ENCODE results near the gene NDUFS8. TPM values are rescaled to one million over a fixed set of nuclear protein-coding genes. Genes with fewer than 3 reads are reported as not detected.

NDUFS8 gene
- total RNA-seq, 1 donor from 2014 or later, result 137 TPM

DNA sequence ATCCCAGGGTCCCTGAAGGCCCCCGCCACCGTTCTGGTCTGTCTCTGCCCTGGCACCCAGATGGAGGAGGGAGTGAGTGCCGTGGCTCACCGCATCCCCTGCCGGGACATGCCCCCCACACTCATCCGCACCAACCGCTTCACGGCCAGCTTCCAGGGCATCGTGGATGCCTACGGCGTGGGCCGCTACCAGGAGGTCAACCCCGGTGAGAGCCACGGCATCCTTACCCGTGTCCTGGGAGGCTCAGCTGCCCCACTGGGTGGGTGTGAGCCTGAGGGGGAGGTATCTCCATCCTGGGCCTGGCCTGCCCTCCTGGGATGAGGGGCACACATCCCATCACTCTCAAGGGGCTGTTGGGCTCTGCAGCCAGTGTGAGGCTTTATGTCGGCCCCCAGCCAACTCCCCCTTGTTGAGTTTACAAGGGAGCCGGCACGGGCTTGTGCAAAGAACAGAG, 14.4 kb downstream of the NDUFS8 start:
- DNase-seq (ENCODE audit: low spot score), result no peak
- intact Hi-C loops (cut with micrococcal nuclease), result no loop called here
- no peaks in the 10 kb centered on the region for H3K9me3 Mint-ChIP-seq
- H3K27me3 Mint-ChIP-seq (ENCODE audit: insufficient read depth), result no peaks in the 10 kb centered on the region
- no peaks in the 10 kb centered on the region for H3K4me1 Mint-ChIP-seq (ENCODE audit: low read depth)
- peaks cover 8% of the 10 kb centered on the region for H3K36me3 Mint-ChIP-seq (ENCODE audit: low read depth)
- no peak overlapping the region for H3K27ac Mint-ChIP-seq
- H3K4me3 Mint-ChIP-seq, result no peak overlapping the region

DNA sequence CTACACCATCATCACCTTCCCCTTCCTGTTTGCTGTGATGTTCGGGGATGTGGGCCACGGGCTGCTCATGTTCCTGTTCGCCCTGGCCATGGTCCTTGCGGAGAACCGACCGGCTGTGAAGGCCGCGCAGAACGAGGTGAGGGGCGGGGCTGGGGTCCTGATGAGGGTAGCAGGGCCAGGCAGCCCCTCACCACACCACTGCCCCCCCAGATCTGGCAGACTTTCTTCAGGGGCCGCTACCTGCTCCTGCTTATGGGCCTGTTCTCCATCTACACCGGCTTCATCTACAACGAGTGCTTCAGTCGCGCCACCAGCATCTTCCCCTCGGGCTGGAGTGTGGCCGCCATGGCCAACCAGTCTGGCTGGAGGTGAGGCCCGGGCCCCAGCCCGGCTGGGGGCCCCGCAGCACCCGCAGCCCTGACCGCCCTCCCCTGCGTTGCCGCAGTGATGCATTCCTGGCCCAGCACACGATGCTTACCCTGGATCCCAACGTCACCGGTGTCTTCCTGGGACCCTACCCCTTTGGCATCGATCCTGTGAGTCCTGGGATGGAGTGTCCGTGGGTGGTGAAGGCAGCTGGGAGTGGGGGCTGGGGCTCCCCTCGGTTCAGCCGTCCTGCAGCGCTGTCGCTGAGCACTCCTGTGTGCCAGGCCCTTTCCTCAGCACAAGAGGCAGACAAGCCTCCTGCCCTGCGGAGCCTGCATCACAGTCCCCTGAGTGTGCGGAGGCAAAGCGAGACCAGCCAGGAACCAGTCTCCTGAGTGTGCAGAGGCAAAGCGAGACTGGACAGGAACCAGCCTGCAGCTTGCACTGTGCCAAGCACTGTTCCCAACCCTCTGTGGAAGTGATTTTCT, 17.2 kb downstream of the NDUFS8 start:
- Mint-ChIP-seq H3K4me1 (ENCODE audit: low read depth) (no peaks in the 10 kb centered on the region), H3K27me3 (ENCODE audit: insufficient read depth) (no peaks in the 10 kb centered on the region), H3K4me3 (no peak overlapping the region), H3K9me3 (no peaks in the 10 kb centered on the region), H3K27ac (no peak overlapping the region), H3K36me3 (ENCODE audit: low read depth) (peaks cover 18% of the 10 kb centered on the region)
- no peak for DNase-seq (ENCODE audit: low spot score)
- intact Hi-C loops (cut with micrococcal nuclease), result no loop called here

DNA sequence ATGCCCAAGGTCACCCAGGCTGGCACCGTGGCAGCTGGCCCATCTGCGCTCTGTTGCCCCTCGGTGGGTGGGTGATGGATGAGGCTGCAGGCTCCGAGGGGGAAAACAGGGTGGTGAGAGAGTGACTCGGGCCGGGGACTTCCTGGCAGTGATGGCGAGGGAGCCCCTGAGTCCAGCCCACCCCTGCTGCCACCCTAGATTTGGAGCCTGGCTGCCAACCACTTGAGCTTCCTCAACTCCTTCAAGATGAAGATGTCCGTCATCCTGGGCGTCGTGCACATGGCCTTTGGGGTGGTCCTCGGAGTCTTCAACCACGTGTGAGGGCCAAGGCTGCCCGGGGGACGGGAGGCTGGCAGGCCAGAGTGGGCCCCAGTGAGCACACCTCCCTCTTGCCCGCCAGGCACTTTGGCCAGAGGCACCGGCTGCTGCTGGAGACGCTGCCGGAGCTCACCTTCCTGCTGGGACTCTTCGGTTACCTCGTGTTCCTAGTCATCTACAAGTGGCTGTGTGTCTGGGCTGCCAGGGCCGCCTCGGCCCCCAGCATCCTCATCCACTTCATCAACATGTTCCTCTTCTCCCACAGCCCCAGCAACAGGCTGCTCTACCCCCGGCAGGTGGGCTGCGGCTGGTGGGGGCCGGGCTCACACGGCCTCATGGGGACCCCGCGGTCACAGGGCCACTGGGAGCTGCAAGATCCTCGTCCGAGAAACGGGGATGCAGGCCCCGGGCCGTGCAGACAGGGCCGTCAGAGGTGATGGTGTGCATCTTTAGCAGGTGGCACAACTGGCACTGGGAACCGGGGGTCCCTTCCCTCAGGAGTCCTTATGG, 18.4 kb downstream of the NDUFS8 start:
- DNase-seq (ENCODE audit: low spot score), result no peak
- H3K4me1 Mint-ChIP-seq (ENCODE audit: low read depth), result no peaks in the 10 kb centered on the region
- no peaks in the 10 kb centered on the region for H3K9me3 Mint-ChIP-seq
- intact Hi-C loops (cut with micrococcal nuclease), result no loop called here
- peaks cover 21% of the 10 kb centered on the region for H3K36me3 Mint-ChIP-seq (ENCODE audit: low read depth)
- no peaks in the 10 kb centered on the region for H3K27me3 Mint-ChIP-seq (ENCODE audit: insufficient read depth)
- no peak overlapping the region for H3K4me3 Mint-ChIP-seq
- H3K27ac Mint-ChIP-seq, result no peak overlapping the region

DNA sequence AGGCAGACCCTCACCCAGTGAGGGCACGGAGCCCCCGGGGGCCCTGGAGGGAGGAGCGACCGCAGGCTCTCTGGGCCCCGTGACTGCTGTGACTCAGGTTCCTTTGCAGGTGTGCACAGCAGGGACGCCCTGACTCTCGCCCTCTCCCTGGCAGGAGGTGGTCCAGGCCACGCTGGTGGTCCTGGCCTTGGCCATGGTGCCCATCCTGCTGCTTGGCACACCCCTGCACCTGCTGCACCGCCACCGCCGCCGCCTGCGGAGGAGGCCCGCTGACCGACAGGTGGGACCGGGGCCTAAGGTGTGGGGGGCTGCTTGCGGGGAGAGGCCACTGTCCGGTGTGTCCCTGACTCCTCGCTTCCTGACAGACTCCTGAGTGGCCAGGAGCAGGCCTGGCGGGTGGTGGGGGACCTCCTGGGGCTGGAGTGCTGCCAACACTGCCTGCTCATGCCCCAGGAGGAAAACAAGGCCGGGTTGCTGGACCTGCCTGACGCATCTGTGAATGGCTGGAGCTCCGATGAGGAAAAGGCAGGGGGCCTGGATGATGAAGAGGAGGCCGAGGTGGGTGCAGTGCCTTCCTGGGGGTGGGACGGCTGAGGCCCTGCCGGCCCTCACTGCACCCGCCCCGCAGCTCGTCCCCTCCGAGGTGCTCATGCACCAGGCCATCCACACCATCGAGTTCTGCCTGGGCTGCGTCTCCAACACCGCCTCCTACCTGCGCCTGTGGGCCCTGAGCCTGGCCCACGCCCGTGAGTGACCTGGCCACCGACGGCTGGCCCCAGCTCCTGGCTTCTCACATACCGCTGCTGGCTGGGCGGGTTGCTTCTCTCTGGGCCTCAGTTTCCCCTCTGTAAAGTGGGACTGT, 19.3 kb downstream of the NDUFS8 start:
- no peaks in the 10 kb centered on the region for H3K27me3 Mint-ChIP-seq (ENCODE audit: insufficient read depth)

DNA sequence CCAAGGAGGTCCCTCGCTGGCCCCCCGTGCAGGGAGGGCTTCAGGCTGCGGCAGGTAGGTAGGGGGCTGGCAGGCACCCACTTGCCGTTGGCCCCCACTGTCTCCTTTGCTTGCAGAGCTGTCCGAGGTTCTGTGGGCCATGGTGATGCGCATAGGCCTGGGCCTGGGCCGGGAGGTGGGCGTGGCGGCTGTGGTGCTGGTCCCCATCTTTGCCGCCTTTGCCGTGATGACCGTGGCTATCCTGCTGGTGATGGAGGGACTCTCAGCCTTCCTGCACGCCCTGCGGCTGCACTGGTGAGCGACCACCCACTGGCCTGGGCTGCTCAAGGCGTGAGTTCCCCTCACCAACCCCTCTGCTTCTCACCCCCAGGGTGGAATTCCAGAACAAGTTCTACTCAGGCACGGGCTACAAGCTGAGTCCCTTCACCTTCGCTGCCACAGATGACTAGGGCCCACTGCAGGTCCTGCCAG, 19.9 kb downstream of the NDUFS8 start:
- Mint-ChIP-seq H3K4me1 (ENCODE audit: low read depth) (no peaks in the 10 kb centered on the region), H3K9me3 (no peaks in the 10 kb centered on the region), H3K4me3 (no peak overlapping the region), H3K27ac (no peak overlapping the region), H3K36me3 (ENCODE audit: low read depth) (peaks cover 22% of the 10 kb centered on the region), H3K27me3 (ENCODE audit: insufficient read depth) (no peaks in the 10 kb centered on the region)
- intact Hi-C loops (cut with micrococcal nuclease), result no loop called here
- DNase-seq (ENCODE audit: low spot score), result no peak

More for the DNA sequence above, 19.3 kb downstream of the NDUFS8 start:
- Mint-ChIP-seq H3K36me3 (ENCODE audit: low read depth) (peaks cover 22% of the 10 kb centered on the region), H3K4me1 (ENCODE audit: low read depth) (no peaks in the 10 kb centered on the region), H3K9me3 (no peaks in the 10 kb centered on the region), H3K27ac (no peak overlapping the region), H3K4me3 (no peak overlapping the region)
- no peak for DNase-seq (ENCODE audit: low spot score)
- intact Hi-C loops (cut with micrococcal nuclease), result no loop called here

DNA sequence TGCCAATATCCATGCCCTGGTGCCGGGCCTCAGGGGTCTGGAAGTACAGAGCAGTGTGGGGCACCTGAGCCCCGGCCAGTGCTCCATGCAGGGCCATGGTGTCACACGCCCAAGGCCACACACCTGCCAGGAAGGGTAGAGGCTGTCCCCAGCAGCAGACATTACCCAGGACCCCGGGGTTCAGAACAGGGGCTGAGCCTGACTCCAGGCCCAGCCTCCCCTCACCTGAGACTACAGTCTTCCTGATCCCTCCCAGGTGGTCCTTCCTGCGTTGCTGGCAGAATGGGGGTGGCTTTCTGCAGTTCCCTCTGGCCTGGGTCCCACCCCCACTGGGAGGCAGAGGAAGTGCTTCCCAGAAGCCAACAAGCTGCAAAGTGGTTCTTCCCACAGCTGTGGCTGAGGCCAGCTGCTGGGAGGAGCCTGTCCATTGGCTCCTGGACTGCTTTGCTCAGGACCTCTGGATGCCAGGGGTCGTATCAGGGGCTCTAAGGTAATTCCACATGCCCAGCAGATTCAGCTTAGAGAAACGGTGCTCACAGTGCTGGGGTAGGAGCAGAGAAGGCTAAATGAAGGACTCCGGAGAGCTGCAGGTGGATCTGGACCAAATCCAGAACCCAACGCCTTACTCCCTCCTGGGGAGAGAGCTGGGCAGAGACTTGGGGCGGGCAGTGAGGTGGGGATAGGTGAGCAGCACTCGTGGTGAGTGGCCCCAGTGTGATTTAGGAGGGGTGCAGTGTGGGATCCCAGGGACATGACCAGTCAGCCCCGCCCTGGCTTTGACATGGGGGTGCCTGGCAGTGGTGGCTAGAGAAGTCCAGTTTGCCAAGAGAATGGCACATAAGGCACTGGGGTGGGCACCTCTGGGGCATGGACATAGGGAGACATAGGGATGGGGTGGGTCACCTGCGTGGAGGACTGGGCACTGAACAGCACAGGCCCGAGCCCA, 21.0 kb downstream of the NDUFS8 start:
- Mint-ChIP-seq H3K36me3 (ENCODE audit: low read depth) (peaks cover 22% of the 10 kb centered on the region), H3K4me3 (no peak overlapping the region), H3K27ac (no peak overlapping the region), H3K4me1 (ENCODE audit: low read depth) (no peaks in the 10 kb centered on the region), H3K27me3 (ENCODE audit: insufficient read depth) (no peaks in the 10 kb centered on the region), H3K9me3 (no peaks in the 10 kb centered on the region)
- no peak for DNase-seq (ENCODE audit: low spot score)
- intact Hi-C loops (cut with micrococcal nuclease), result no loop called here

DNA sequence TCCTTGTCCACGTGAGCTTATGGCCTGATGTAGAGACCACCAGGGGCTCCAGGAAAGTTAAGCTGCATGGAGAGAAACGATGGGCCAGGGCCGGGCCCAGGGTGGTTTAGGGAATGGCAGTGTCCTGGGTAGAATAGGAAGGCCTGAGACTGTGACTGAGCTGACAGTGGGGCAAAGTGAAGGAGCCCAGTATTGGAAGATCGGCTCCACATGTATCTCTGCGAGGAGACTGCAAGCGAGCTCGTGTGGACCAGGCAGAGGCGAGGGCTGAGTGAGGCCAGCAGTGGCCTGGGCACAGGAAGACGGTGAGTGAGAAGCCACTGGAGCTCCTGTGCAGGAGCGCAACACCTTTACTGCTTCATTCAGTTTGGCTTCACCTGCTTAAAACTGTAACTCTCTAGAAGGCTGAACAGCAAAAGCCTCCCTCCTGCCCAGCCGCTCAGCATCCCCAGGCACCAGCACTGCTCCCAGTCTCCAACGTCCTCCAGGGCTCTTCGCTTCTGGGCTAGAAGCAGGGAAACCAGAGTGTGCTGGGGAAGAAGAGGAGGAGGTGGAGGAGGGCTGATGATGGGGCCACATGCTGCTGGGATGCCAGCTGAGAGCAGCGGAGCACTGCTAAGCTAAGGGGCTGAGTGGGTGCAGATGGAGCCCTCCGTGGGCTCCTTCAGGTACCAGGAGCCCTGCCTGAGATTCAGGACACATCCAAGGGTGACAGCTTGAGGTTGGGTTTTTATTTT, 21.8 kb downstream of the NDUFS8 start:
- H3K27me3 Mint-ChIP-seq (ENCODE audit: insufficient read depth), result no peaks in the 10 kb centered on the region
- intact Hi-C loops (cut with micrococcal nuclease), result no loop called here
- H3K4me3 Mint-ChIP-seq, result no peak overlapping the region
- no peak overlapping the region for H3K27ac Mint-ChIP-seq
- H3K9me3 Mint-ChIP-seq, result no peaks in the 10 kb centered on the region
- no peaks in the 10 kb centered on the region for H3K4me1 Mint-ChIP-seq (ENCODE audit: low read depth)
- no peak for DNase-seq (ENCODE audit: low spot score)
- peaks cover 18% of the 10 kb centered on the region for H3K36me3 Mint-ChIP-seq (ENCODE audit: low read depth)

DNA sequence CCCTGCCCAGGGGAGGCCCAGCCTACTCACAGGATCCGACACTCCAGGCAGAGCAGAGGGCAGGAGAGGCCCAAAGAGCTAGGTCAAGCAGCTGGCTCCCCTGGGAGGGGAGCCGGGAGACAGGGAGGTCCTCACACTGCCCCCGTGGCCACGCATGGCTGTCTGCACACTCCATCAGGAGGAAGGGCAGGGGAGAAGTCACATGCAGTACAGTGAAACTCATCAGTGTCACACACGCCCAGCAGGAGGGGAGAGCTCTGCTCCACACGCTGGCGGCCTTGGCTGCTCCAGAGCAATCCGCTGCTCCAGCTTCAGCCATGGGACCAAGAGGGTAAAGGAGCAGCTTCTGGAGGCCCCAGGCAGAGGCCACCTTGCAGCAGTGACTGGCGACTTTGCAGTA, 22.6 kb downstream of the NDUFS8 start:
- no peaks in the 10 kb centered on the region for H3K9me3 Mint-ChIP-seq
- H3K27ac Mint-ChIP-seq, result no peak overlapping the region

DNA sequence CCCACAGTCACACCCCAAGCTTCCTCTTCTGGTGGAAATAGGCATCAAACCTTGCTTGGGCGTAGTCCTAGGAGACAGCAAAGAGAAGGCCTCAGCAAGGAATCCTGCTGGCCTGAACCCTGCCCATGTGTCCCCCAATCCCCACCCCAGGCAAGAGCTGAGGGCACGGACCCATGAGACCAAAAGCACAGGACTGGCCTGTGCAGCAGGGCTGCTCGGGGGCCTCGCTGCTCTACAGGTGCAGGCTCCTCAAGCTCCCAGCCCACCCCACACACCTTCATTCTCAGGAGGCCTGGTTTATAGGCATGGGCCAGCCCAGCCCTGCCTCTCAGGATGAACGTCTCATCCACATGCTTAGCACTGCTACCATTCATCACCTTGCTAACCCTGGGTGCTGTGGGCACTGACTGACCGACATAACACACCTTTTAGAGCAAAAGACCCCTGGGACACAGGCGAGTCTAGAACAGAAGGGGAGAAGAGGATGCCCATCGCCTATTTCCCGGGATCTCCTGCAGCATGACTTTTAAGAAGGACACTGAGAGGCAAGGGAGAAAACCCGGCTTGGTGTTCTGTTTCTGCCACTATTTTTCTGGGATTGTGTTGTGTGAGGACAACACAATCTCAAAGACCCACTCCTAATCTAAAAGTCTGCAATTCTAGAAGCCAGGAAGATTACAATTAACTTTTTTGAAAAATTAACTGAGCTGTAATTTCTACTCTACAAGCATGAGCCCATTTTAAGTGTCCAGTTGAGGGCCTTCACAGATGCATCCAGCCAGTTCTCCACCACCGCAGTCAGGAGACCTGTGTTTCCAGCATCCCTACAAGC, 23.7 kb downstream of the NDUFS8 start:
- Mint-ChIP-seq H3K4me1 (ENCODE audit: low read depth) (no peaks in the 10 kb centered on the region), H3K36me3 (ENCODE audit: low read depth) (peaks cover 16% of the 10 kb centered on the region), H3K27me3 (ENCODE audit: insufficient read depth) (no peaks in the 10 kb centered on the region)

More for the DNA sequence above, 22.6 kb downstream of the NDUFS8 start:
- Mint-ChIP-seq H3K27me3 (ENCODE audit: insufficient read depth) (no peaks in the 10 kb centered on the region), H3K4me1 (ENCODE audit: low read depth) (no peaks in the 10 kb centered on the region), H3K4me3 (no peak overlapping the region), H3K36me3 (ENCODE audit: low read depth) (peaks cover 16% of the 10 kb centered on the region)
- DNase-seq (ENCODE audit: low spot score), result no peak
- intact Hi-C loops (cut with micrococcal nuclease), result no loop called here

DNA sequence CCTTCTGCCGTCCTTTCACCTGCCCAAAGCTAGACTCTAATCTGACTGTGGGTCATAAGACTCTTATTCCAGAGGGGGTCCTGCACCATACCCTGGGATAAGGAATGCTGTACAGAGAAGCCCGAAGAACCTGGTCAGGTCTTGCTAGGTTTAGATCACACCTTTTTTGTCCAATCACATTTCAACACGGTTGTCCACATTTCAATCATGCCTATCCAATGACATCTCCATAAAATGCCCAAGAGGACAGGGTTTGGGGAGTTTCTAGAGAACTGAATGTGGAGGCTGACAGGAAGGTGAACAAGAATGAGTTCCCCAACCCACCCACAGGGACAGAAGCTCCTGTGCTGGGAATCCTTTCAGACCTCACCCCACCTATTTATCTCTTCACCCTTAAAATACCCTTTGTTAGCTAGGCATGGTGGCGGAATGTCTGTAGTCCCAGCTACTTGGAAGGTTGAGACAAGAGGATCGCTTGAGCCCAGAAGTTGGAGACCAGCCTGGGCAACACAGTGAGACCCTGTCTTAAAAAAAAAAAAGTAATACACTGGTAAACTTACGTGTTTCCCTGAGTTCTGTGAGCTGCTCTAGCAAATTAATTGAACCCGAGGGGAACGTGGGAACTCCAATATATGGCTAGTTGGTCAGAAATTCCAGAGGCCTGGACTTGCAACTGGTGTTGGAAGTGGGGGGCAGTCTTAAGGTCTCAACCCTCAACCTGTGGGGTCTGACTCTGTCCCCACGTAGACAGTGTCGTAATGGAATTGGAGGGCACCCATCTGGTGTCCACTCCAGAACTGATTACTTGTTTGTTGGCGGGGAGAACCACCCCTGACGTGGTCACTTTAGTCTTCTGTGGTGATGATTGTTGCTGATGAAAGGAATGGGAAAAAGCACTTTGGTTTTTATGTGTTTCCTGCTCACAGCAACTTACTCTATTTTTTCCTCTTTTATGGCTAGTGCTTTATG, 26.1 kb downstream of the NDUFS8 start:
- no peak for DNase-seq (ENCODE audit: low spot score)
- Mint-ChIP-seq H3K9me3 (no peaks in the 10 kb centered on the region), H3K4me1 (ENCODE audit: low read depth) (no peaks in the 10 kb centered on the region), H3K4me3 (no peak overlapping the region), H3K36me3 (ENCODE audit: low read depth) (peaks cover 13% of the 10 kb centered on the region), H3K27ac (no peak overlapping the region), H3K27me3 (ENCODE audit: insufficient read depth) (no peaks in the 10 kb centered on the region)
- intact Hi-C loops (cut with micrococcal nuclease), result no loop called here

More for the DNA sequence above, 23.7 kb downstream of the NDUFS8 start:
- intact Hi-C loops (cut with micrococcal nuclease), result no loop called here
- Mint-ChIP-seq H3K9me3 (no peaks in the 10 kb centered on the region), H3K4me3 (no peak overlapping the region), H3K27ac (peak overlapping the region; percentile 6)
- no peak for DNase-seq (ENCODE audit: low spot score)
